Lower leg skin (tissue), 3 donors: ENCODE data around the gene BACE2.

Experiments
- POLR2A ChIP-seq, 2 donors: fragments of 450-650 bp; IDR thresholded peaks; one replicate each; pipeline ENCODE4 v1.6.1; 2016 to 2017; ENCODE audit warnings: antibody characterized with exemption in 2 of 2, mild to moderate bottlenecking in 1 of 2, moderate library complexity in 1 of 2
- TF ChIP-seq, protein P1 (sequence below), 3 donors: fragments of 450-650 bp; IDR thresholded peaks; one replicate each; pipeline ENCODE4 v1.5.1; 2016; ENCODE audit warnings: antibody characterized with exemption in 3 of 3, mild to moderate bottlenecking in 3 of 3, moderate library complexity in 2 of 3

DNA sequence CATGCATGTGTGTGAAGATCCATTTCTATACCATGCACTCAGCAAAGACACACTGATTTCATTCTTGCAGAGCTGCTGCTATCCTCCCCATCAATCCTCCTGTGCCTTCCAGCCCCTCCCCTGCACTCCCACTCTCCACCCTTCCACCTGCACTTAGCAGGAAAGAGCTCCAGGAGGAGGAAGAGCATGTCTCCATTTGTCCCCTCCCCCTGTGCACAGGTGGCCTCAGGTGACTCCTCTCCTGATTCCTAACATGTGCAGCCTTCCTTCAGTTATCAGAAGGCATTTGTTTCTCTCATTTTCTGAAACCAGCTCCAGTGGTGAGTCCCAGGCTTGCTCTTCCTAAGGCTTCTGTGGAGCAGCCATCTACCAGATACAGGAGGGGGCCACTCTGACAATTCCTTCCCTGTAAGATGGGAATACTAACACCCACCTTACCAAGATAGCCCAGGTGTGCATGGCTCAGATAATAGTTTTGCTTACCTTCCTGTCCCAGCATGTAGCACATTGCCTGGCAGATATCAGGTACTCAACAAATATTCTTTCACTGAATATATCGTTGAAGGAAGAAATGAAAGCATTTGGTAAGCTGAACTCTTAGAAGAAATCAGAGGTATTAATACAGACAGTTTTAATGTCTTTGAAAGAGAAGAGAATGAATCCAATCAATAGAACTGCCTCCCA is 126.7 kb downstream of the BACE2 start:
- TF ChIP-seq, protein P1, sequence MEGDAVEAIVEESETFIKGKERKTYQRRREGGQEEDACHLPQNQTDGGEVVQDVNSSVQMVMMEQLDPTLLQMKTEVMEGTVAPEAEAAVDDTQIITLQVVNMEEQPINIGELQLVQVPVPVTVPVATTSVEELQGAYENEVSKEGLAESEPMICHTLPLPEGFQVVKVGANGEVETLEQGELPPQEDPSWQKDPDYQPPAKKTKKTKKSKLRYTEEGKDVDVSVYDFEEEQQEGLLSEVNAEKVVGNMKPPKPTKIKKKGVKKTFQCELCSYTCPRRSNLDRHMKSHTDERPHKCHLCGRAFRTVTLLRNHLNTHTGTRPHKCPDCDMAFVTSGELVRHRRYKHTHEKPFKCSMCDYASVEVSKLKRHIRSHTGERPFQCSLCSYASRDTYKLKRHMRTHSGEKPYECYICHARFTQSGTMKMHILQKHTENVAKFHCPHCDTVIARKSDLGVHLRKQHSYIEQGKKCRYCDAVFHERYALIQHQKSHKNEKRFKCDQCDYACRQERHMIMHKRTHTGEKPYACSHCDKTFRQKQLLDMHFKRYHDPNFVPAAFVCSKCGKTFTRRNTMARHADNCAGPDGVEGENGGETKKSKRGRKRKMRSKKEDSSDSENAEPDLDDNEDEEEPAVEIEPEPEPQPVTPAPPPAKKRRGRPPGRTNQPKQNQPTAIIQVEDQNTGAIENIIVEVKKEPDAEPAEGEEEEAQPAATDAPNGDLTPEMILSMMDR (IDR thresholded peaks at IDR 0.05): no peak
- TF ChIP-seq POLR2A (IDR thresholded peaks at IDR 0.05): no peak
